Measurements from ENCODE around the gene DNAH11.
"Not testable (repeated sequence)": the region's sequence is repeated elsewhere in the genome, so short reads cannot be mapped to it uniquely, and the experiment has no call there.

The DNAH11 gene

GRCh38 chr7:21850531-21851285 lies 307.9 kb downstream of the DNAH11 start:
- Mint-ChIP-seq H3K9me3 (no peaks in the 10 kb centered on the region), H3K4me1 (ENCODE audit: low read depth) (no peaks in the 10 kb centered on the region), H3K4me3 (no peak overlapping the region), H3K27me3 (no peaks in the 10 kb centered on the region), H3K36me3 (ENCODE audit: low read depth) (no peaks in the 10 kb centered on the region), H3K27ac (no peak overlapping the region)
- intact Hi-C loops (cut with micrococcal nuclease): no loop called here

- Mint-ChIP-seq H3K36me3 (ENCODE audit: low read depth) (no peaks in the 10 kb centered on the region), H3K4me3 (no peak overlapping the region), H3K9me3 (no peaks in the 10 kb centered on the region), H3K27ac (no peak overlapping the region), H3K4me1 (ENCODE audit: low read depth) (no peaks in the 10 kb centered on the region), H3K27me3 (no peaks in the 10 kb centered on the region)
- intact Hi-C loops (cut with micrococcal nuclease): no loop called here
These were observed 308.7 kb downstream of the DNAH11 start for GRCh38 chr7:21851559-21851967.

- intact Hi-C loops (cut with micrococcal nuclease); H3K9me3 Mint-ChIP-seq; H3K36me3 Mint-ChIP-seq (ENCODE audit: low read depth); H3K27ac Mint-ChIP-seq; H3K4me3 Mint-ChIP-seq; H3K4me1 Mint-ChIP-seq (ENCODE audit: low read depth); H3K27me3 Mint-ChIP-seq: not testable (repeated sequence)
These were observed 322.9 kb downstream of the DNAH11 start for GRCh38 chr7:21865631-21866204.

GRCh38 chr7:21866731-21867130 lies 323.9 kb downstream of the DNAH11 start:
- no peaks in the 10 kb centered on the region for H3K36me3 Mint-ChIP-seq (ENCODE audit: low read depth)
- no peak overlapping the region for H3K27ac Mint-ChIP-seq
- intact Hi-C loops (cut with micrococcal nuclease): no loop called here
- H3K9me3 Mint-ChIP-seq: no peaks in the 10 kb centered on the region
- H3K27me3 Mint-ChIP-seq: no peaks in the 10 kb centered on the region
- H3K4me3 Mint-ChIP-seq: no peak overlapping the region
- no peaks in the 10 kb centered on the region for H3K4me1 Mint-ChIP-seq (ENCODE audit: low read depth)

- no peaks in the 10 kb centered on the region for H3K9me3 Mint-ChIP-seq
These were observed 324.4 kb downstream of the DNAH11 start for GRCh38 chr7:21867226-21867625.

GRCh38 chr7:21867816-21868575 lies 325.2 kb downstream of the DNAH11 start:
- Mint-ChIP-seq H3K27ac (no peak overlapping the region), H3K4me1 (ENCODE audit: low read depth) (no peaks in the 10 kb centered on the region), H3K9me3 (no peaks in the 10 kb centered on the region), H3K4me3 (no peak overlapping the region), H3K36me3 (ENCODE audit: low read depth) (no peaks in the 10 kb centered on the region), H3K27me3 (no peaks in the 10 kb centered on the region)
- intact Hi-C loops (cut with micrococcal nuclease): no loop called here

More at GRCh38 chr7:21867226-21867625, 324.4 kb downstream of the DNAH11 start:
- intact Hi-C loops (cut with micrococcal nuclease): no loop called here
- Mint-ChIP-seq H3K27ac (no peak overlapping the region), H3K27me3 (no peaks in the 10 kb centered on the region), H3K4me1 (ENCODE audit: low read depth) (no peaks in the 10 kb centered on the region), H3K36me3 (ENCODE audit: low read depth) (no peaks in the 10 kb centered on the region), H3K4me3 (no peak overlapping the region)

- no peaks in the 10 kb centered on the region for H3K4me1 Mint-ChIP-seq (ENCODE audit: low read depth)
- H3K27ac Mint-ChIP-seq: no peak overlapping the region
- no peaks in the 10 kb centered on the region for H3K9me3 Mint-ChIP-seq
- H3K4me3 Mint-ChIP-seq: no peak overlapping the region
- intact Hi-C loops (cut with micrococcal nuclease): no loop called here
- H3K36me3 Mint-ChIP-seq (ENCODE audit: low read depth): no peaks in the 10 kb centered on the region
- no peaks in the 10 kb centered on the region for H3K27me3 Mint-ChIP-seq
These were observed 325.7 kb downstream of the DNAH11 start for GRCh38 chr7:21868576-21868850.

GRCh38 chr7:21869785-21870402 lies 327.1 kb downstream of the DNAH11 start:
- Mint-ChIP-seq H3K27ac (no peak overlapping the region), H3K4me1 (ENCODE audit: low read depth) (no peaks in the 10 kb centered on the region), H3K9me3 (no peaks in the 10 kb centered on the region), H3K36me3 (ENCODE audit: low read depth) (no peaks in the 10 kb centered on the region), H3K27me3 (no peaks in the 10 kb centered on the region), H3K4me3 (no peak overlapping the region)
- intact Hi-C loops (cut with micrococcal nuclease): no loop called here

- Mint-ChIP-seq H3K4me3 (no peak overlapping the region), H3K4me1 (ENCODE audit: low read depth) (no peaks in the 10 kb centered on the region), H3K9me3 (no peaks in the 10 kb centered on the region), H3K27me3 (no peaks in the 10 kb centered on the region), H3K27ac (no peak overlapping the region), H3K36me3 (ENCODE audit: low read depth) (no peaks in the 10 kb centered on the region)
- intact Hi-C loops (cut with micrococcal nuclease): no loop called here
These were observed 340.2 kb downstream of the DNAH11 start for GRCh38 chr7:21883069-21883468.

GRCh38 chr7:21883501-21883900 lies 340.7 kb downstream of the DNAH11 start:
- H3K36me3 Mint-ChIP-seq (ENCODE audit: low read depth); H3K27me3 Mint-ChIP-seq; H3K4me1 Mint-ChIP-seq (ENCODE audit: low read depth); H3K4me3 Mint-ChIP-seq; intact Hi-C loops (cut with micrococcal nuclease); H3K9me3 Mint-ChIP-seq; H3K27ac Mint-ChIP-seq: not testable (repeated sequence)

- Mint-ChIP-seq H3K27ac (no peak overlapping the region), H3K9me3 (no peaks in the 10 kb centered on the region), H3K36me3 (ENCODE audit: low read depth) (no peaks in the 10 kb centered on the region), H3K4me1 (ENCODE audit: low read depth) (no peaks in the 10 kb centered on the region), H3K27me3 (no peaks in the 10 kb centered on the region), H3K4me3 (no peak overlapping the region)
- intact Hi-C loops (cut with micrococcal nuclease): no loop called here
These were observed 341.7 kb downstream of the DNAH11 start for GRCh38 chr7:21884496-21884895.

- Mint-ChIP-seq H3K4me3 (no peak overlapping the region), H3K36me3 (ENCODE audit: low read depth) (no peaks in the 10 kb centered on the region), H3K27ac (no peak overlapping the region), H3K4me1 (ENCODE audit: low read depth) (no peaks in the 10 kb centered on the region), H3K9me3 (no peaks in the 10 kb centered on the region), H3K27me3 (no peaks in the 10 kb centered on the region)
- intact Hi-C loops (cut with micrococcal nuclease): no loop called here
These were observed 343.6 kb downstream of the DNAH11 start for GRCh38 chr7:21886396-21886795.

- no peaks in the 10 kb centered on the region for H3K27me3 Mint-ChIP-seq
- no peaks in the 10 kb centered on the region for H3K9me3 Mint-ChIP-seq
- no peak overlapping the region for H3K27ac Mint-ChIP-seq
- no peaks in the 10 kb centered on the region for H3K36me3 Mint-ChIP-seq (ENCODE audit: low read depth)
- H3K4me3 Mint-ChIP-seq: no peak overlapping the region
- no peaks in the 10 kb centered on the region for H3K4me1 Mint-ChIP-seq (ENCODE audit: low read depth)
- intact Hi-C loops (cut with micrococcal nuclease): no loop called here
These were observed 344.5 kb downstream of the DNAH11 start for GRCh38 chr7:21887353-21887752.

- H3K4me3 Mint-ChIP-seq: no peak overlapping the region
- H3K9me3 Mint-ChIP-seq: no peaks in the 10 kb centered on the region
- H3K4me1 Mint-ChIP-seq (ENCODE audit: low read depth): no peaks in the 10 kb centered on the region
- intact Hi-C loops (cut with micrococcal nuclease): no loop called here
- H3K27me3 Mint-ChIP-seq: no peaks in the 10 kb centered on the region
- H3K36me3 Mint-ChIP-seq (ENCODE audit: low read depth): no peaks in the 10 kb centered on the region
- no peak overlapping the region for H3K27ac Mint-ChIP-seq
These were observed 344.9 kb downstream of the DNAH11 start for GRCh38 chr7:21887779-21888178.
